Measurements from ENCODE around the gene DNAJC18.

Gene DNAJC18

DNA sequence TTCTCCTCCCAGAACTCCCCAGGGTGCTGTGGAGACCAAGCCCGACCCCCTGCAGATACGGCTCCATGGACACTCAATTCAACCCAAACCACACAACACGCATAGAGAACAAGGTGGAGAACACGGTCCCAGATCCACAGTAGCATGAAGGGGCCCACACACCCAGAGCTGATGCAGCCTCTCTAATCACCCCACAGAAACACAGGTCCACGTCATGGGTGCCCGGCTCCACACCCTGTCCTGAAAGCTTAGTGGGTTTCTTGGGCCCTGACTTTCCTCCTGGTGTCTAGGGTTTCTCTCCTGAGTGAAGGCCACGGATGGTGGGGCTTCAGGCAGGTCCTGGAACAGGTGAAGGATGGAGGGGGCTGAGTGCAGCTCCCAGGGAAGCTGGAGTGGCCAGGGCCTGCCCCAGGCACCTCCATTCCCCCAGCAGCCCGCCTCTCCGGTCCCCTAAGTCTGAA is 54.7 kb downstream of the DNAJC18 start:
- Histone ChIP-seq H3K36me3 (ENCODE audit: insufficient read depth, low read length) (no peaks in the 10 kb centered on the region), H3K27me3 (ENCODE audit: insufficient read depth, low read length) (no peaks in the 10 kb centered on the region), H3K27ac (ENCODE audit: low read depth, low read length) (no peak overlapping the region), H3K9ac (ENCODE audit: low read depth, low read length) (no peak overlapping the region), H3K4me3 (ENCODE audit: low read length) (no peak overlapping the region), H3K4me1 (ENCODE audit: insufficient read depth, low read length) (peaks cover 7% of the 10 kb centered on the region), H3K9me3 (ENCODE audit: insufficient read depth, low read depth, low read length) (no peaks in the 10 kb centered on the region)
- WGBS = 91% methylated on average over 9 of the region's 9 CpGs

GRCh38 chr5:139383993-139384590 is 55.2 kb downstream of the DNAJC18 start:
- Histone ChIP-seq H3K27ac (ENCODE audit: low read depth, low read length) (no peak overlapping the region), H3K4me1 (ENCODE audit: insufficient read depth, low read length) (peaks cover 7% of the 10 kb centered on the region), H3K27me3 (ENCODE audit: insufficient read depth, low read length) (no peaks in the 10 kb centered on the region), H3K36me3 (ENCODE audit: insufficient read depth, low read length) (no peaks in the 10 kb centered on the region), H3K4me3 (ENCODE audit: low read length) (no peak overlapping the region), H3K9me3 (ENCODE audit: insufficient read depth, low read depth, low read length) (no peaks in the 10 kb centered on the region), H3K9ac (ENCODE audit: low read depth, low read length) (no peak overlapping the region)
- WGBS = 81% methylated on average over 7 of the region's 7 CpGs

DNA sequence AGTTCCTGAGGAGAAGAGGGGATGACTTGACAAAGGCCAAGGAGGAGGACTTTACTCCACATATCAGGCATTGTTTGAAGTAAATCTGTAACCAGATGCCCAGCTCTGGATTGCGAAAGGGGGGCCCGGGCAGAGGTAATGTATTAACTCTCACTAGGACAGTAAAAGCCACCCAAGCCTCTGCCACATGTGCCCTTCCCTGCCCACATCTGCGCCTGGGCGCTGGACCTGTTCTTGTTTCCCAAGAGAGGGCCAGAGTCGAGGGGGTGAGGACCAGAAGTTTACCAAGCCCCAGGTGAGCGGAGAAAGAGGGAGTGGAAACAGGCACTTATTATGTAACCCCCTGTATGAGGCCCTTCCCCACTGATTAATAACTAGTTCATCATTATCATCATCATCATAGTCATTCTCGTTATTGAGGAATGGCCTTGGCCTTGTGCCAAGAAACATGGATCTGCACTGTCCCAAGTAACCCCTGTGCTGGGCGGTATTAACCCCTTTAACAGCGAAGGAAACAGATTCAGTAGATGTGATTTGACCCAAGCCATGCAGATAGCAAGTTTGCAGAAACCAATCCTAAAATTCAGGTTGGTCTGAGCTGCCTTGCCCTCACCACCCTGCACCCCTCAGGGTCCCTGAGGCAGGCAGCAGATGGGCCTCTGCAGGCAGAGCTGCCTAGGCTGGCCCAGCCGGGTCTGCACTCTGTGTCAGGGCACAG is 55.9 kb downstream of the DNAJC18 start, which contains the start of gene SLC23A1:
TSS of gene SLC23A1 (minus strand) at position 23 of the 718 bp plus-strand sequence. CDS start 44 bp downstream, outside the sequence.
- Histone ChIP-seq H3K9me3 (ENCODE audit: insufficient read depth, low read depth, low read length) (no peaks in the 10 kb centered on the region), H3K27me3 (ENCODE audit: insufficient read depth, low read length) (no peaks in the 10 kb centered on the region), H3K9ac (ENCODE audit: low read depth, low read length) (no peak within 1 kb of the TSS), H3K36me3 (ENCODE audit: insufficient read depth, low read length) (no peaks in the 10 kb centered on the region), H3K4me3 (ENCODE audit: low read length) (no peak within 1 kb of the TSS), H3K4me1 (ENCODE audit: insufficient read depth, low read length) (peaks cover 5% of the 10 kb centered on the region), H3K27ac (ENCODE audit: low read depth, low read length) (no peak within 1 kb of the TSS)
- WGBS = 93% methylated on average over 10 of the region's 10 CpGs

DNA sequence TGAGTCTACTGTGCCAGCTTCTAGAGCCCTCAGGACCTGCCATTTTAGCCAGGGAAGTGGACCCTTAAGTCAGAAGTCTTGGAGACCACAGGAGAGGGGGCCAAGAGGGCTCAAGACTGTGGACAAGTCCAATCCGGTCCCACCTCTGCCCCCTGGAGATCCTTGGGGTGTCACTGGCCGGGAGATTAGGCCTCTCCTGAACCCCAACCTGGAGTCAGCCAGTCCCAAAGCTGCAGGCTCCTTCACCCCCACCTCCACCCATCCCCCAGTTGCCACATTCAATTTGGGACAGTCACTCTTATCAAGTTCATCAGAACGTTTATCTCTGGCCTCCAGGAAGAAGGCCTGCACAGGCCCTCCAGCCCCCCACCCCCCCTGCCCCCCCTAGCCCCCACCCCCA is 56.5 kb downstream of the DNAJC18 start:
- Histone ChIP-seq H3K27me3 (ENCODE audit: insufficient read depth, low read length) (no peaks in the 10 kb centered on the region), H3K4me3 (ENCODE audit: low read length) (no peak overlapping the region), H3K27ac (ENCODE audit: low read depth, low read length) (no peak overlapping the region), H3K4me1 (ENCODE audit: insufficient read depth, low read length) (no peaks in the 10 kb centered on the region), H3K9ac (ENCODE audit: low read depth, low read length) (no peak overlapping the region), H3K36me3 (ENCODE audit: insufficient read depth, low read length) (no peaks in the 10 kb centered on the region), H3K9me3 (ENCODE audit: insufficient read depth, low read depth, low read length) (no peaks in the 10 kb centered on the region)
- 87% methylated on average over 3 of the region's 3 CpGs for WGBS

GRCh38 chr5:139381837-139382761 is 57.2 kb downstream of the DNAJC18 start:
- Histone ChIP-seq H3K4me1 (ENCODE audit: insufficient read depth, low read length) (no peaks in the 10 kb centered on the region), H3K9ac (ENCODE audit: low read depth, low read length) (no peak overlapping the region), H3K27me3 (ENCODE audit: insufficient read depth, low read length) (no peaks in the 10 kb centered on the region), H3K36me3 (ENCODE audit: insufficient read depth, low read length) (no peaks in the 10 kb centered on the region), H3K9me3 (ENCODE audit: insufficient read depth, low read depth, low read length) (no peaks in the 10 kb centered on the region), H3K4me3 (ENCODE audit: low read length) (no peak overlapping the region), H3K27ac (ENCODE audit: low read depth, low read length) (no peak overlapping the region)
- WGBS = 90% methylated on average over 28 of the region's 28 CpGs

DNA sequence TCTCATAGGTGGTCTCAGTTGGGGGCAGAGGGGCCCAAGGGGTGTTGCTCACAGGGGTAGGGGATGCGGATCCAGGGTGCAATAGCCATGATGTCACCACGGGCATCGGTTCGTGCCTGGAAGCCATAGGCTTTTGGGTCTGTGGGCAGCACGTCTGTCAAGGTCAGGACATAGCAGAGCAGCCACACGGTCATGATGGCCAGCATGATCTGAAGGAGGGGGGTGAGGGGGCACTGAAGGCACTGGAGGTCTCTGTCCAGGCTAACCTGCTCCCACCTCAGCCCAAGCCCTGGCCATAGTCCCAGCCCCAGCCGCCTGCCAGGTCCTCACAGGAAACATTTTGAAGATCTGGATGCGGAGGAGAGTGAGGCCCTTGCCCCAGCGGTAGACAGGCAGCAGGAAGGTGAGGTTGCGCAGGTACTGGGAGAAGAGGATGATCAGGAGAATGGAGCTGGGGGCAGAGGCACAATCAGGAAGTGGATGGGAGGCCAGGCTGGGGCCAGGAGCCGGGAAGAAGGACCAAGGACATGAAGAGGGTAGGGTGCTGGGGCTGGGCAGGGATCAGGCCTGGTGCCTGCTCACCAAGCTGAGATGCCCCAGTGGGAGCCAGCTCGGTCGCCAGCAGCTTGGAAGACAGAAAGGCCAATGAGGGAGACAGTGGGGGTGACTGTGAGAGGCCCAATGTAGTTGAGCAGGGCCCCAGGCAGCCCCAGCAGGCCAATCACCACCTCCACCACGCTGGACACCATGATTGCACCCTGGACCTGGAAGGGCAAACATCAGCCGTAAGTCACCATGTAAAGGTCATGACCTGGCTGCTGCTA is 59.5 kb downstream of the DNAJC18 start:
- Histone ChIP-seq H3K27me3 (ENCODE audit: insufficient read depth, low read length) (no peaks in the 10 kb centered on the region), H3K4me3 (ENCODE audit: low read length) (no peak overlapping the region), H3K9ac (ENCODE audit: low read depth, low read length) (no peak overlapping the region), H3K9me3 (ENCODE audit: insufficient read depth, low read depth, low read length) (no peaks in the 10 kb centered on the region), H3K36me3 (ENCODE audit: insufficient read depth, low read length) (no peaks in the 10 kb centered on the region), H3K27ac (ENCODE audit: low read depth, low read length) (no peak overlapping the region), H3K4me1 (ENCODE audit: insufficient read depth, low read length) (no peaks in the 10 kb centered on the region)
- 95% methylated on average over 15 of the region's 15 CpGs for WGBS

DNA sequence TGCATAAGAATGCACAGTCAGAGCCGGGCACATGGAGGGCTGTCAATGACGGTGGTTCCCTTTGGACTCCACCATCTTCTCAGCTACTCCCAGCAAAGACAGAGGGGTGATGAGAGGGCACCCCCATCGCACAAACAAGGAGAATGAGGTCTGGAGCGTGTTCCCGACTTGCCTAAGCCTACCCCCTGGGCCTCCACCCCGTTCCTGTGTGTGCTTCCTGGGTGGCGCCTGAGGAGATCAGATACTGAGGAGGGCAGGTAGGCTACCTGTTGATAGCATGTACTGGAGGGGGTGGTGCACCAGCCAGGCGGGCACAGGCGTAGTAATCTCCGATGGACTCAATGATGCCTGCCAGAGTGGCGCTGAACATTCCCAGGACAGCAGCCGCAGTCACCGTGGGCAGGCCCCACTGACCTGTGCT is 60.4 kb downstream of the DNAJC18 start:
- no peaks in the 10 kb centered on the region for H3K27me3 ChIP-seq (ENCODE audit: insufficient read depth, low read length)
- WGBS = 95% methylated on average over 13 of the region's 13 CpGs
- H3K4me1 ChIP-seq (ENCODE audit: insufficient read depth, low read length) = no peaks in the 10 kb centered on the region

GRCh38 chr5:139378101-139378825 is 61.1 kb downstream of the DNAJC18 start:
- Histone ChIP-seq H3K4me3 (ENCODE audit: low read length) (no peak overlapping the region), H3K27ac (ENCODE audit: low read depth, low read length) (no peak overlapping the region), H3K9me3 (ENCODE audit: insufficient read depth, low read depth, low read length) (no peaks in the 10 kb centered on the region), H3K9ac (ENCODE audit: low read depth, low read length) (no peak overlapping the region), H3K36me3 (ENCODE audit: insufficient read depth, low read length) (no peaks in the 10 kb centered on the region), H3K4me1 (ENCODE audit: insufficient read depth, low read length) (no peaks in the 10 kb centered on the region), H3K27me3 (ENCODE audit: insufficient read depth, low read length) (no peaks in the 10 kb centered on the region)
- WGBS = 90% methylated on average over 47 of the region's 47 CpGs

More for the DNA sequence above, 60.4 kb downstream of the DNAJC18 start:
- Histone ChIP-seq H3K27ac (ENCODE audit: low read depth, low read length) (no peak overlapping the region), H3K4me3 (ENCODE audit: low read length) (no peak overlapping the region), H3K36me3 (ENCODE audit: insufficient read depth, low read length) (no peaks in the 10 kb centered on the region), H3K9me3 (ENCODE audit: insufficient read depth, low read depth, low read length) (no peaks in the 10 kb centered on the region), H3K9ac (ENCODE audit: low read depth, low read length) (no peak overlapping the region)

- H3K27ac ChIP-seq (ENCODE audit: low read depth, low read length) = no peak overlapping the region
- 93% methylated on average over 3 of the region's 3 CpGs for WGBS
Measured at GRCh38 chr5:139377226-139377625, 62.1 kb downstream of the DNAJC18 start.

DNA sequence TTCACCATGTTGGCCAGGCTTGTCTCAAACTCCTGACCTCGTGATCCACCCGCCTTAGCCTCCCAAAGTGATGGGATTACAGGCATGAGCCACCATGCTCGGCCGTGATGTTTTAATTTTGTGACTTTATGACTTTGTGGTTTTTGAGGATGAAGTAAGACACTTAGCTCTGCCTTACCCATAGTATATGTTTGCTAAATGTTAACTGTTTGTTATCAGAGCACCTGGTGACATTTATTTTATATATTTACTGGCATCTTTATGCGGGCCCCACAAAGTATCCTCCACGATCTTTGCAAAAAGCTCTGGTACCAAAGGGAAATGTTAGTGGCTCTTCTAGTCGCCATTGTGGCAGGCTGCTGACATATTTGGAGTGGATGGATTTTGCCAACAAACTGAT is 63.0 kb downstream of the DNAJC18 start:
- H3K27ac ChIP-seq (ENCODE audit: low read depth, low read length) = no peak overlapping the region
- 95% methylated on average over 7 of the region's 7 CpGs for WGBS
- H3K4me3 ChIP-seq (ENCODE audit: low read length) = no peak overlapping the region
- H3K4me1 ChIP-seq (ENCODE audit: insufficient read depth, low read length) = no peaks in the 10 kb centered on the region
- H3K9me3 ChIP-seq (ENCODE audit: insufficient read depth, low read depth, low read length) = no peaks in the 10 kb centered on the region
- H3K27me3 ChIP-seq (ENCODE audit: insufficient read depth, low read length) = no peaks in the 10 kb centered on the region
- peaks cover 12% of the 10 kb centered on the region for H3K36me3 ChIP-seq (ENCODE audit: insufficient read depth, low read length)
- H3K9ac ChIP-seq (ENCODE audit: low read depth, low read length) = no peak overlapping the region

More at GRCh38 chr5:139377226-139377625, 62.1 kb downstream of the DNAJC18 start:
- Histone ChIP-seq H3K4me3 (ENCODE audit: low read length) (no peak overlapping the region), H3K9me3 (ENCODE audit: insufficient read depth, low read depth, low read length) (no peaks in the 10 kb centered on the region), H3K9ac (ENCODE audit: low read depth, low read length) (no peak overlapping the region), H3K27me3 (ENCODE audit: insufficient read depth, low read length) (no peaks in the 10 kb centered on the region), H3K4me1 (ENCODE audit: insufficient read depth, low read length) (no peaks in the 10 kb centered on the region), H3K36me3 (ENCODE audit: insufficient read depth, low read length) (peaks cover 4% of the 10 kb centered on the region)
